PFSK-1 (cell line): Measurements from ENCODE around the gene CES2.

ENCODE experiments used
- FOXP2 ChIP-seq: optimal IDR thresholded peaks from 2 replicates; pipeline ENCODE3; 2011; ENCODE audit warnings: borderline replicate concordance, control low read depth, inconsistent platforms; ENCODE audit not compliant: insufficient read depth; ENCODE audit errors: extremely low read length, extremely low read depth
- POLR2AphosphoS5 ChIP-seq: IDR thresholded peaks from 2 replicates; pipeline ENCODE4 v1.6.1; 2012; ENCODE audit warnings: low read depth, mild to moderate bottlenecking, control low read depth, low read length, moderate library complexity
- SIN3A ChIP-seq: IDR thresholded peaks from 2 replicates; pipeline ENCODE4 v1.6.1; 2012; ENCODE audit warnings: mild to moderate bottlenecking, low read length, moderate library complexity, borderline replicate concordance; ENCODE audit not compliant: insufficient read depth
- TAF1 ChIP-seq: IDR thresholded peaks from 2 replicates; pipeline ENCODE4 v1.6.1; 2012; ENCODE audit warnings: low read length, control low read depth, borderline replicate concordance; ENCODE audit not compliant: insufficient read depth
- TF ChIP-seq, protein P1 (sequence below), 2 experiments: IDR thresholded peaks; 2 replicates each; pipeline versions ENCODE4 v1.6.1 to v1.8.0; 2011 to 2012; ENCODE audit warnings: low read depth in 2 of 2, low read length in 2 of 2, control low read depth in 1 of 2, inconsistent platforms in 1 of 2, mild to moderate bottlenecking in 1 of 2, moderate library complexity in 1 of 2; ENCODE audit not compliant: insufficient read depth in 1 of 2

DNA sequence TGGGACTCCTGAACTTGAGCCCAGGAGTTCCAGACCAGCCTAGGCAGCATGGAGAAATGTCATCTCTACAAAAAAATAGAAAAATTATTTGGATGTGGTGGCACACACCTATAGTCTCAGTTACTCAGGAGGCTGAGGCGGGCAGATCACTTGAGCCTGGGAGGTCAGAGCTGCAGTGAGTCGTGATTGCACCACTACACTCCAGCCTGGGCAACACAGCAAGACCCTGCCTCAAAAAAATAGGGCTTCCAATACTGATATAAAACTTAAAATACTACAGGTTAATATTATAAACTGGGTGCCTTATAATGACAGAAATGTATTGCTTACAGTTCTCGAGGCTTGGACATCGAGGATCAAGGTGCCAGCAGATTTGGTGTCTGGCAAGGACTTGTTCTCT is 10.6 kb downstream of the CES2 start:
- TF ChIP-seq TAF1: no peak
- no peak for TF ChIP-seq POLR2AphosphoS5
- TF ChIP-seq SIN3A: no peak
- no peak for TF ChIP-seq FOXP2
- TF ChIP-seq, protein P1, sequence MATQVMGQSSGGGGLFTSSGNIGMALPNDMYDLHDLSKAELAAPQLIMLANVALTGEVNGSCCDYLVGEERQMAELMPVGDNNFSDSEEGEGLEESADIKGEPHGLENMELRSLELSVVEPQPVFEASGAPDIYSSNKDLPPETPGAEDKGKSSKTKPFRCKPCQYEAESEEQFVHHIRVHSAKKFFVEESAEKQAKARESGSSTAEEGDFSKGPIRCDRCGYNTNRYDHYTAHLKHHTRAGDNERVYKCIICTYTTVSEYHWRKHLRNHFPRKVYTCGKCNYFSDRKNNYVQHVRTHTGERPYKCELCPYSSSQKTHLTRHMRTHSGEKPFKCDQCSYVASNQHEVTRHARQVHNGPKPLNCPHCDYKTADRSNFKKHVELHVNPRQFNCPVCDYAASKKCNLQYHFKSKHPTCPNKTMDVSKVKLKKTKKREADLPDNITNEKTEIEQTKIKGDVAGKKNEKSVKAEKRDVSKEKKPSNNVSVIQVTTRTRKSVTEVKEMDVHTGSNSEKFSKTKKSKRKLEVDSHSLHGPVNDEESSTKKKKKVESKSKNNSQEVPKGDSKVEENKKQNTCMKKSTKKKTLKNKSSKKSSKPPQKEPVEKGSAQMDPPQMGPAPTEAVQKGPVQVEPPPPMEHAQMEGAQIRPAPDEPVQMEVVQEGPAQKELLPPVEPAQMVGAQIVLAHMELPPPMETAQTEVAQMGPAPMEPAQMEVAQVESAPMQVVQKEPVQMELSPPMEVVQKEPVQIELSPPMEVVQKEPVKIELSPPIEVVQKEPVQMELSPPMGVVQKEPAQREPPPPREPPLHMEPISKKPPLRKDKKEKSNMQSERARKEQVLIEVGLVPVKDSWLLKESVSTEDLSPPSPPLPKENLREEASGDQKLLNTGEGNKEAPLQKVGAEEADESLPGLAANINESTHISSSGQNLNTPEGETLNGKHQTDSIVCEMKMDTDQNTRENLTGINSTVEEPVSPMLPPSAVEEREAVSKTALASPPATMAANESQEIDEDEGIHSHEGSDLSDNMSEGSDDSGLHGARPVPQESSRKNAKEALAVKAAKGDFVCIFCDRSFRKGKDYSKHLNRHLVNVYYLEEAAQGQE (IDR thresholded peaks at IDR 0.05; ENCODE audit: insufficient read depth in 1 of 2, low read depth in 2 of 2, low read length in 2 of 2): no peak
